ENCODE data around the gene VAMP2.
A peak's percentile ranks its signal among the peaks of the same experiment; 100 is the strongest.

VAMP2 gene, protein sequence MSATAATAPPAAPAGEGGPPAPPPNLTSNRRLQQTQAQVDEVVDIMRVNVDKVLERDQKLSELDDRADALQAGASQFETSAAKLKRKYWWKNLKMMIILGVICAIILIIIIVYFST

GRCh38 chr17:8162233-8162996 lies at the start of gene VAMP2:
VAMP2 (minus strand) TSS chr17:8162948; CDS start chr17:8162879, 69 bp downstream.
- DNase-seq (ENCODE audit: low read depth in 2 of 3, low spot score in 2 of 3), result peak in 1 of 3 experiments; percentile 50

DNA sequence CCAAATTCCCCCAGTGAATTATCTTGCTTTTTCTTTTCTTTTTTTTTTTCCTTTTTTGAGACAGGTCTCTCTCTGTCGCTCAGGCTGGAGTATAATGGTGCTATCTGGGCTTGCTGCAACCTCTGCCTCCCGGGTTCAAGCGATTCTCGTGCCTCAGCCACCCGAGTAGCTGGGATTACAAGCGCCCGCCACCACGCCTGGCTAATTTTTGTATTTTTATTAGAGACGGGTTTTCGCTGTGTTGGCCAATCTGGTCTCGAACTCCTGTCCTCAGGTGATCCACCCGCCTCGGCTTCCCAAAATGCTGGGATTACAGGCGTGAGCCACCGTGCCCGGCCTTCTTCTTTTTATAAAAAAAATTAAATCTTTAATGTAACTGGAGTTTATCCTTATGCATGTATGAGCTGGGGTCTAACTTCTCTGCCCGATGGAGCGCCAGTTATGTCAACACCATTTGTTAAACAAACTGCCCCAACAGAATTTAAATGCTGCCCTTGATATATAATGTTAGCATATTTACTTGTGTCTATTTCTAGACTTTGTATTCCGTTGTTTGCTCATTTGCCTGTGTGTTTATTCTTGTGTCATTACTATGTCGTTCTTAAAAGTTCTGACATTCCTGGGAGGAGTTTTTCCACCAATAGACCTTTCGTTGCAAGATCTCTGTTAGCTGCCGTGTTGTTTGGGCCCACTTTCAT lies 48.2 kb upstream of the VAMP2 start:
- no peak for DNase-seq (ENCODE audit: low read depth in 2 of 3, low spot score in 2 of 3)

DNA sequence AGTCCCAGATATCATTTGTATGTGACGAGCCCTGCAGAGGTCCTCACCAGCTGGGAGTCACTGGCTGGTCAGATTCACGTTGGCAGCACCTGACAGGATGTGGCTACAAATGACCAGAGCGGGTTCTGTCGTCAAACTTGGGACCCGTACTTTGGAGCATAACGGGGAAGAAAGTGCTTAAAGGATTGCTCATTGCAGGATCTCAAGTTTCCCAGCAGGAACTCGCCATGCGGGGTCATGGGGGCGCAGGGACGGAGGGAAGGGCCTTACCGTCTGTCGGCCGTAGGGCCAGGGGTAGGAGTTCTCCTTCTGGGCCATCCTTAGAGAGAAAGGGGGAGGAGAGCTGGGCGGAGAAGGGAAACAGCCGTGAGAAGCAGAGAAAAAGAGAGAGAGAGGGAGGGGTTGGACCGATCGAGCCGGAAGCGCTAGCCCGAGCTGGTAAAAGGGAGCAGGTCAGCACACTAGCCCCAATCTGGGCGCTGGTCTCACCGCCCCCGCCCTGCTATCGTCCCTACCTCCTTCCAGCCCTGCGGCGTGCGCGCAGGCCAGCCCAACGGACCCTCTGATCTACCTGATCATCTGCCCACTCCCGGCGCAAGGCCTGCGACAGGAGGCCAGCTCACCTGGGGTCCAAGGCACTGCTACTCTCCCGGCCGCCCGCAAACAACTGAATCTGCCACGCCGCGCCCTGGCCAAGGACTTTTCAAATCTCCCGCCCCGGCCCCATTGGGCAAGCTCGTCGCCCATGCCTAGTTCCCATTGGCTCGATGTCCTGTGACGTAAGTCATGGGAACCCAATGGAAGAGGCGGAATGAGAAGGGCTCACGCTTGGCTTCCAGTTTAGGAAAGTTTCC lies 47.4 kb upstream of the VAMP2 start, which contains the start of gene AURKB:
Gene AURKB, minus strand, starts transcription at position 669 of the 854 bp plus-strand sequence. Its CDS starts 351 bp downstream, at position 318.
- DNase-seq (ENCODE audit: low read depth in 2 of 3, low spot score in 2 of 3), result peak; percentile 76 to 83 (median 78)

GRCh38 chr17:8206536-8206935 lies 43.8 kb upstream of the VAMP2 start:
- no peak for DNase-seq (ENCODE audit: low read depth in 2 of 3, low spot score in 2 of 3)

GRCh38 chr17:8204761-8205555 lies 42.2 kb upstream of the VAMP2 start:
- DNase-seq (ENCODE audit: low read depth in 2 of 3, low spot score in 2 of 3), result no peak

DNA sequence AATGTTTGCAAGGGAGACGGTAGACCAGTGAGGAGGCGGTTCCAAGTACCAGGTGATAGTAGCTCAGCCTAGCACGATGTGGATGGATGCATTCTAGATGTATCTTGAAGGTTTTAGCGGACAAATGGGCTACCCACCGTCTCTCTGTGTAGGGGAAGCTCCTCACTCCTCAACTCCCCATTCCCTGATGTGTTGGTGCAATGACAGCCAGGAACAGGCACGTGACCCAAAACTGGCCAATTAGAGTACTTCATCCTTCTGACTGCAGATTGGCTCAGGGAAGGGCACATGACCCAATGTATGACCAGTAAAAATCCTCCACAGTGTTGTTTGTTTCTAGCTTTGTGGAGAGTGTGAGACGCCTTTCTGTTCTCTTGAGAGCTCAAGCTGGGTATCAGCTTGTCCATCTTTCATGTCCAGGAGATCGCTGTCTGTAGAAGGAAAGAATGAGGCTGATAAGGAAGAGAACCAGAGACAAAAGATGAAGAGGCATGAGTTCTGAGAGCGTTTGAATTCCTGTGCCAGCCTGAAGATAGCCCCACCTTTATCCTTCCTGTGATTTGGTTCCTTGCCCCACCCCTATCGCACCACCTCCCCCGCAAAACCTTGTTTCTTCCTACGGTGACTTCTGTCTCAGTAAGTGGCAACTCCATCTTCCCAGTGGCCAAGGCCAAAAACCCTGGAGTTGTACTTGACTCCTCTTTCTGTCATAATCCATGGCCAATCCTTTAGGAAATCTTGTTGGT lies 29.5 kb upstream of the VAMP2 start:
- peak in 1 of 3 experiments; percentile 22 for DNase-seq (ENCODE audit: low read depth in 2 of 3, low spot score in 2 of 3)

- DNase-seq (ENCODE audit: low read depth in 2 of 3, low spot score in 2 of 3), result no peak
Observed at GRCh38 chr17:8190506-8190905, 27.8 kb upstream of the VAMP2 start.

- peak; percentile 58 to 88 (median 85) for DNase-seq (ENCODE audit: low read depth in 2 of 3, low spot score in 2 of 3)
Observed at GRCh38 chr17:8189711-8190477, 27.1 kb upstream of the VAMP2 start, which contains the start of gene BORCS6. BORCS6 (minus strand) TSS chr17:8190180; CDS start chr17:8190140, 40 bp downstream.

GRCh38 chr17:8189041-8189710 lies 26.4 kb upstream of the VAMP2 start:
- DNase-seq (ENCODE audit: low read depth in 2 of 3, low spot score in 2 of 3), result no peak

DNA sequence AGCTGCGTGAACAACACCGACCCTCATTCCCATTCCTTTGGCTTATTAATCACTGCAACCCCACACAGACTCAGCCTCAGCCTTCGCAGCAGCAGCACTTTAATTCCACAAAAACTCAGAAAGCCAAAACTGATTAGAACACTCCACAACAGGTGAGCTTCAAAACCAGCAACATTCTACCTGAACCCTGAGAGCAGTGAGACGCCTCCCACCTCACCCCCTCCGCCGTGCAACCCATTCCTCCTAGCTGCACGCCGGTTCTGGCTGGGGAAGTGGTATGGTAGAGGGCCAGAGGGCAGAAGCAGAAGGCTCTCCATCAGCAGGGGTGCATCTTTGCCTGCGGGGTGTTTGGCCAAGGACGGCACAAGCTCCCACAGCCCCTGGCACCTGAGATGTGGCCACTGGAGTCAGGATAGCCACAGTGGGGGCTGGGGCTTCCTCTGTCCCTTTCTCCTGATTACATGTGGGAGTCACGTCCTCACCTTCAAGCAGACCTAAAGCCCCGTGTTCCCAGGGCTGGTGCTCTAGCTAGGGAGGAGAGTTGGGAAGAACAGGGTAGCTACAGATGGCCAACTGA lies 25.6 kb upstream of the VAMP2 start:
- no peak for DNase-seq (ENCODE audit: low read depth in 2 of 3, low spot score in 2 of 3)

DNA sequence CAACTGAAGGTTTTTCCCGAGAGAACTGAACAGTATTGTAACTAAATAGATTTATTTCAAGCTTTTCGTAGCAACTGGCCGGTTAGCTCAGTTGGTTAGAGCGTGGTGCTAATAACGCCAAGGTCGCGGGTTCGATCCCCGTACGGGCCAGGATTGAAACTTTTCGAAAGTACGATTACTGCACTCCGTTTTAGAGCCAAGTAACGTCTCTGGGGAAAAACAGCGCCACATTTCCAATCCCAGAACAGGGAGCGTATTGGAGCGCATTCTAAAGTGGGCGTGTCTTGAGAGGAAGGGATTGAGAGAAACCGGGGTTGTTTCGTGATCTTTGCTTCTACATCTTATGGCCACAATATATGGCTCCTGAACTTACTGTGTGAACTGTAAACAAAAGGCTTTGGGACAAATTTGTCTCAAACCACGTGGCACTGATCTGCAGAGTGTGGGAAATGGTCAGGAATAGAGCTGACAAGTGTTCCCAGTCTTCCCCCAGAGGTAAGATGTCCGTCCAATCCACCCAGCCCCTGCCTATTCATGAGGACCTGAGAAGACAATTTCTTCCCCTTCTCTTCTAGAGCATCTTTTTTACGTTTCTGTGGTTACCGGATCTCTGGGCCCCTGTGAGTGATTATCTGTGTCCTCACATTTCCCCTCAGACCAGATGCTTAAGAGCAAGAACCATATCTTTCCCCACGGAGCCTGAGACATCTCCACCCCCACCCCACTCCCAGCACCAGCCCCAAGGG lies 24.9 kb upstream of the VAMP2 start:
- peak; percentile 79 to 97 (median 96) for DNase-seq (ENCODE audit: low read depth in 2 of 3, low spot score in 2 of 3)

GRCh38 chr17:8186787-8187516 lies 24.2 kb upstream of the VAMP2 start:
- DNase-seq (ENCODE audit: low read depth in 2 of 3, low spot score in 2 of 3), result peak; percentile 90 to 100 (median 100)

DNA sequence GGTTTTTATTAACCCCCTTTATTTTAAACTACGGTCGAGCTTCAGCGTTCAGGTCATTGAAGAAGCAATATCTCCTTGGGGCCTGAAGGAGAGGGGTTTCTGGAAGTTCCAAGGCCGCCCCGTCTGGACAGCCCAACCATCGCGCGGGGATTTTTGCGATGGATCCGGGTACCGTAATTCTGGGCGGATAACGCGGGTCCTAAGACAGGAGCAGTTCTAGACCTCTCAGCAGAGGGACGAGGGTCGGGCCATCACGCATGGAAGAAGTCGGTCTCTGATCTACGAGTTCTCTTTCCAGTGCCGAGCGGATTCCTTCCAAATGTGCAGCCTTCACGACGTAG lies 23.7 kb upstream of the VAMP2 start:
- DNase-seq (ENCODE audit: low read depth in 2 of 3, low spot score in 2 of 3), result no peak

- peak; percentile 86 to 100 (median 100) for DNase-seq (ENCODE audit: low read depth in 2 of 3, low spot score in 2 of 3)
Observed at GRCh38 chr17:8185582-8186445, 23.1 kb upstream of the VAMP2 start.

DNA sequence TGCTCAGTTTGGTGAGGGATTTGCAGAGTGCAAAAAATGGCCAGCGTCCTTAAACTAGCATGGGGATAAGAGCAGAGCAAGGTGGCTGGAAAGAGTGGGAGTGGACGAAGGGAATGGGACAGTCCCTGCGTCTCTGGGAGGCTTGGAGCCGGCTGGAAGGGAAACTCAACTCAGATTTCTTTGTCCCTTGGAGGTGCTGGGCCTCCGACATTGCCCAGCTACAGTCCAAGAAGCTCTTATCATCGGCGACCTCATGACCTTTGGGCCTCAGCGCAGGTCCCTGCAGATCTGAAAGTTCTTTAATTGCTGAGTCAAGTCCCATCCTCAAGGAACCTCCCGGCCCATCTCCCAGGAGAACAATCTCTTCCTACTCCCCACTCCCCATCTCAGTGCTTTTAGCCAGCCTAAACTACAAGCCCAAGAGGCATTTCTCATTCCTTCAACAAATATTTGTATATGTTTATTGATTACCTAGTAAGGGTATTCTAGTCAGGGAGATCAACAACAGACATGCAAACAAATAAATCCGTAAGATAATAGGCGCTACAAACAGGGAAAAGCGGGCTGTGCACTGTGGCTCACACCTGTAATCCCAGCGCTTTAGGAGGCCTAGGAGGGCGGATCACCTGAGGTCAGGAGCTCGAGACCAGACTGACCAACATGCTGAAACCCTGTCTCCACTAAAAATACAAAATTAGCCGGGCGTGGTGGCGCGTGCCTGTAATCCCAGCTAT lies 14.4 kb upstream of the VAMP2 start:
- no peak for DNase-seq (ENCODE audit: low read depth in 2 of 3, low spot score in 2 of 3)
